ENCODE measurements around the gene HSD17B8.

HSD17B8 gene

DNA sequence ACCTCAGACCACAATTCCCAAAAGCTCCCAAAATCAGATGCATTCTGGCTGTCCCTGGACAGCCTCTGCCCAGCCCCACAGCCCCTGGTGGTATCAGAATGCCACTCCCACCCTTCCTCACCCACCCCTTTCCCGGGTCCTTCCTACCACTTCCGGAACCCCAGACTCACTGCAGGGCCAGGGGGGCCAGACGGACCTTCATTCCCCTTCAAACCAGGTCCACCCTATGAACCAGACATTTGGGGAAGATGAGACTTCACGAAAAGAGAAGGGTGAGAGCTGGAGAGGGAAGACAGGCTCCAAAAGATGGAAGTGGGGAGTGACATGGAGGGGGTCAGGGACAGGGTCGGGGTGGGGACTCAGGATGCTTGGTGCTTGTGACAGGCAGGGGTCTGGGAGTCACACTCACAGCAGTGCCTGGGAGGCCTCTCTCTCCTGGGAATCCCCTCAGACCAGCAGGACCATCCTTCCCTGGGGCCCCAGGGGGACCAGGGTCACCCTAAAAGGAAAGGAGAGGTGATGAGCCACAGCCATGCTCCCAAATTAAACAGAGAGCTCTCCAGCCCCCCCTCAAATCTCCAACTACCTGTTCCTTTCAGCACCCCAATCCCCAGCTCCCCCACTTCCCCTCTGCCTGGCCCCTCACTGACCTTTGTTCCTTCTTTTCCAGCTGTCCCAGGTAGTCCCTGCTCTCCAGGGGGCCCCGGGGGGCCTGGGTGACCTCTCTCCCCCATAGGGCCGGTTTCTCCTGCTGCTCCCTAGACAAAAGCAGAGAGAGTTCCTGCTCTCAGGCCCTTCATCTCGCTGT, 32.4 kb upstream of the HSD17B8 start:
- DNase-seq, result no peak

GRCh38 chr6:33172688-33173534, 31.5 kb upstream of the HSD17B8 start:
- peak; percentile 63 for DNase-seq

DNA sequence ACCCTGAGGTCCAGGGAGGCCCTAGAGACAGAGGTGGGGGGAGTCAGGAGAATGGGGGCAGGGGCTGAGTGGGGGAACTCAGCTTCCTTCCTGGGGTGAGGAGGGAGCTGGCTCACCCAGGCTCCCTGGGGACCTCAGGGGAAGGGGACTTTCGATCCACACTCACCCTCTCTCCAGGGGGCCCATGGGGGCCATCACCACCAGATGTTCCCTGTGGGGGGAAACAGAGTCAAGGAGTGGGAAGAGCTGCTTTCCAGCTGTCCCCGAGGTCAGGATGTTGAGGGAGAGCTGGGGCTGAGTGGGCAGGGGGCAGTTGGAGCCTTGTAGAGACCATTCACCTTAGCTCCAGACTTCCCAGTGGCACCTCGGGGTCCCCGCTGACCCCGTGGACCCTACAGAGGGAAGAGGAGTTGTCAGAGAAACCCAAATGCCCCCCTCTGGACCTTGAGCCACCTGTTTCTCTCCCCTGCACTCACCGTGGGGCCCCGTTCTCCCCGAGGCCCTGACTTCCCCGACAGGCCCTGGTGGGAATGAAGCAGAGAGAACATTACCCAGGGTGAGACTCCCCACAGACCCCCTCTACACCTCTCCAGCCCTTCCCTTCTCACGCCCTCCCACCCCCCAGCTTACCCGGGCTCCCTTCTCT, 30.8 kb upstream of the HSD17B8 start:
- DNase-seq, result no peak

DNA sequence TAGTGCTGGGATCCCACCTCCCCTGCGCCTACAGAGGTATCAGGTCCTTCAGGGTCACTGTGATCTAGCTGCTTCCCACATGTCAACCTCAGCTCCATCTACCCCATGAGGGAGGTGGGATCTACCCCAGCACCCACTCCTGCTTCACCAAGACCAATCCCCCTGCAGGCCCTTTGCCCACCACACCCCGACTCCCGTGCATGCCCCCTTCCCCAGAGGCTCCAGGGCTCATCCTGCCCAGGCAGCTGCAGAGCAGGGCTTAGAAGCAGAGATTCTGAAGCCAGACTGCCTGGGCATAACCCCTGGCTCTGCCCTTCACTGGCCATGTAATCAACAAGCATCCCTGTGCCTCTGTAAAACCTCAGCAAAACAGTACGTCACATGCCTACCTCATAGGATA, 29.7 kb upstream of the HSD17B8 start:
- no peak for DNase-seq

DNA sequence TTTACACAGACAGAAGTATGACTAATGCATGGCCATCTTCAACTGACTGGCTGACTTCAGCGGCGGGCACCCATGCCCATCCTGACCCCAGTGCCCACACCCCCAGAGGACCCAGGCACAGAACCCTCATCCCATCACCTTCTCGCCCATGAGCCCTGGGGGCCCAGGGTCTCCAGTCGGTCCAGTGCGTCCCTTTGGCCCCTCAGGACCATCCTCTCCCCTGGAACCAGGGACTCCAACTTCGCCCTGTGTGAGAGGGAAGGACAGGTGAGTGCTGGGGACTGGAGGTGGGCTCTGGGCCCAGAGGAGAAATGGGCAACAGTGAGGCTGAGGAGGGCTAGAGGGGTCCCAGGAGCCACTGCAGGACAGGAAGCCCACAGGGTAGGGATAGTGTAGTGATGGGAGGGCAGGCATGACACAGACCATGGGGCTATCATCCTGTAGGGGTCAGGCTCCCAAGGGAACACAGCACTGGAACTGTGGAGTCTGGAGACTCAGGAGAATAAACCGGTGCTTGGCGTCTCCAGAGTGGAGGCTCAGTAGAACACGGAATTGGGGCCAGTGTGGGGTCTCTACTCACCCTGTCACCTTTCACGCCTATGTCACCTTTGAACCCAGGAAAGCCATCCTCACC, 28.9 kb upstream of the HSD17B8 start:
- no peak for DNase-seq

GRCh38 chr6:33176906-33177305, 27.5 kb upstream of the HSD17B8 start:
- no peak for DNase-seq

DNA sequence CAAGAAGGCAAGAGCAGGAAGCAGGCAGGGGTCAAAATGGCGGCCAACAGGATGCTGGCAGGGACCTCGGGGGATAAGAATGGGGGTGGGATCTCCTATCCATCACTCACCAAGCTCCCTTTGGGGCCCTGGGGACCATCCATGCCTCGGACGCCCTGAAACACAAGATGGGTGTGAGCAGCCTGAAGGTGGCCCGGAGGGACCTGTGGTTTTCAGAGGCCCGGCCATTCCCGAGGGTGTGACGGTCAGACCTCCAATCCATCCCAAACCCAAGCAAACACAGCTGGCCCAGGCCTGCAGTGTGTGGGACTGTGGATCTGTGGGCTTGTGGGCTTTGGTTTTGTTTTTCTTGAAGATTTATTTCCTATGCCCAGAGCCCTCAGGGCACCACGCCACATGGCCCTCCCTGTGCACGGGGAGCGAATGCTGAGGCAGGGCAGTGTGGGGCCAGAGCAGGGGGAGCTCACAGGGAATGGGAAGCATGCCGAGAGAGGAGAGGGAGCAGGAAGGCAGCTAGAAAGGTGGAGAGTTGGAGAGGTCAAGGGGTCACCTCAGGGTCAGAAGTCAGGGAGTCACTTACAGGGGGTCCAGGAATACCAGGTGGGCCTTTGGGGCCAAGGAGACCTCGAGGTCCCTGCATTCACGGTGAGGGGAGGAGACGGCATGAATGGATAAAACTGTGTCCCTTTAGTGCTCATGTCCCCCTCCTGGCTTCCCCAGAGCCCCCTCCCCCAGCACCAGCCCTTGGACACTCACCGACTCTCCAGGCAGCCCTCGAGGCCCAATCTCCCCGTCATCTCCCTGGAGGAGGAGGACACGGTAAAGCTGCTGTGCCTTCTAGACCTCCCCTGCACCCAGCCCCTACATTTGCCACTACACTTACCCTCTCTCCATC, 26.7 kb upstream of the HSD17B8 start:
- no peak for DNase-seq

DNA sequence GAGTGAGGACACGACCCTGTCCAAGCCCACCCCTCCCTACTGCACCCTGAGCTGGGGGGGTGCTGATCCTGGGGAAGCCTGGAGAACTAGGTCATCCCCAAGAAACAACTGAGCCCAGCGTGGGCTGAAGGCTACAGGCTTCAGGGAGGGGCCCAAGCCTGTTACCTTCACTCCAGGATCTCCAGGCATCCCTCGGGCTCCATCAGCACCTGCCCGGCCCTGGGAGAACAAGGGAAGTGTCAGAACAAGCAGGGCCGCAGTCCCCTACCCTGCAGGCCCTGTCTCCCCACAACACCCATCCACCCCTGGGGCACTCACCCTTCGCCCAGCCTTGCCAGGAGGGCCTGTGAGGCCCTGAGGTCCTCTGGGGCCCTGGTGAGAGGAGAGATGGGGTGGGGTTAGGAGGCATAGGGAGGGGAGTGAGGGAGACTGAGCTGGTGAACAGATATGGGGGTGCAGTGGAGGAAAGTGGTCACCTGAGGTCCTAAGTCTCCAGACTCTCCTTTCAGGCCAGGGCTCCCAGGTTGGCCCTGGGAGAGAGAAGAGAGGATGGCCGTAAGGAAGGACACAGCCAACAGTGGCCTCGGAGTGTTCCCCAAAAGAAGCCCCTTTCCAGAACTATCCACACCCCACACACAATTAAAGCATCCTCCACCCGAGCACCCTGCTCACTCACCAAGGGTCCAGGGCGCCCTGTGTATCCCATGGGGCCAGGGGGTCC, 25.5 kb upstream of the HSD17B8 start:
- no peak for DNase-seq

DNA sequence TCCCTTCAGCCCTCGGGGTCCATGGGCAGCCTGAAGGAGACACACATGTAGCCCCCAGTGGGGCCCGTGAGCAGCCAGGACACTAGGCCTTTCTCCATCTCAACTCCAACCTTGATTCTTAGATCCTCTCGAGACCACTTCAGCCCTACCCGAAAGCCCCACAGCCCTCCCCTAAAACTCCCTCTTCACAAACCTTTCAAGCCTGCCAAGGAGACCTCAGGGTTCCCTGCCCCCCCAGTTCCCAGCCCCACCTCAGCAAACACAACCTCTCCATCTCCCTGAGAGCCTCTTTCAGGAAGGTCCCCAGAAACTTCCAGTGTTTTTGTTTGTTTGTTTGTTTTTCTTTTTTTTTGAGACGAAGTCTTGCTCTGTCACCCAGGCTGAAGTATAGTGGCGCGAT, 23.3 kb upstream of the HSD17B8 start:
- no peak for DNase-seq

GRCh38 chr6:33183071-33183683, 21.3 kb upstream of the HSD17B8 start:
- no peak for DNase-seq

GRCh38 chr6:33185190-33185589, 19.3 kb upstream of the HSD17B8 start:
- DNase-seq, result no peak

DNA sequence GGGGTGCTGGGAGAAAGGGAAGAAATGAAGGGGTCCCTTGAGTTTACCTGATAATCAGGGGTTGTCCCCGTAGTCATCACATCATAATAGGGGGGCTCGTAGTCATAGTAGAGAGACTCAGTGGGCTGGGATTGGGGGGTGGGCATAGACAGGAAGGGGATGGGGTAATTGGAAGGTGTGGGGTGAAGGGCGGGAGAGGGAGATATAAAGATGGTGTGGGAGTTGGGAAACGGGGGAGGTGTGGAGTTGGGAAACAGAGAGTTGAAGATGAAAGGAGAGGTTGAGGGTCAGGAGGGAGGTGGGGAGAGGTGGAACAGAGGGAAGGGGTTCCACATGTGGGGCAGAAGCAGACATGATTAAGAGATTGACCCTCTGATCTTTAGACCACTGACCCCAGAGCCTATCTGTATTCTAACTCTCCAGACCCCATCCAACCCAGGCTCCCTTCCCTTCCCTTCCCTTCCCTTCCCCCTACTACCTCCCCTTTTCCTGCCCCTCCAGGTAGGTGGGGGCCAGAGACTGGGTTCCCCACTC, 18.7 kb upstream of the HSD17B8 start:
- no peak for DNase-seq

DNA sequence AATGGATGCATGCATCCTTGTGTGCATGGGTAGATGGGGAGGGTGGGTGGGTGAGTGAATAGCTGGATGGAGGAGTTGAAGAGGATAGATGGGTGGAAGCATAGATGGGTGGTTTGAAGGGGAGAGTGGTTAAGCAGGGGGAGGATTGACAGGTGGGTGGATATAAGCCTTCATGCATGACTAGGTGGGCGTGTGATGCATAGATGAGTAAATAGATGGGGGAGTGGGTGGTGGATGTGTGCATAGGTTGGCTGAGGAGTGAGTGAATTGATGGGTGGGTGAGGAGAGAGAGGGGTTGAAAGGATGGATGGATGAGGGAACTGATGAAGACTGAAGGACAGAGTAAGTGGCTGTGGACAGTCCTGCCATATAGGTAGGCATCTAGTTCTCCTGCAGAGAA, 16.6 kb upstream of the HSD17B8 start:
- no peak for DNase-seq

GRCh38 chr6:33189164-33189563, 15.3 kb upstream of the HSD17B8 start:
- DNase-seq, result no peak

DNA sequence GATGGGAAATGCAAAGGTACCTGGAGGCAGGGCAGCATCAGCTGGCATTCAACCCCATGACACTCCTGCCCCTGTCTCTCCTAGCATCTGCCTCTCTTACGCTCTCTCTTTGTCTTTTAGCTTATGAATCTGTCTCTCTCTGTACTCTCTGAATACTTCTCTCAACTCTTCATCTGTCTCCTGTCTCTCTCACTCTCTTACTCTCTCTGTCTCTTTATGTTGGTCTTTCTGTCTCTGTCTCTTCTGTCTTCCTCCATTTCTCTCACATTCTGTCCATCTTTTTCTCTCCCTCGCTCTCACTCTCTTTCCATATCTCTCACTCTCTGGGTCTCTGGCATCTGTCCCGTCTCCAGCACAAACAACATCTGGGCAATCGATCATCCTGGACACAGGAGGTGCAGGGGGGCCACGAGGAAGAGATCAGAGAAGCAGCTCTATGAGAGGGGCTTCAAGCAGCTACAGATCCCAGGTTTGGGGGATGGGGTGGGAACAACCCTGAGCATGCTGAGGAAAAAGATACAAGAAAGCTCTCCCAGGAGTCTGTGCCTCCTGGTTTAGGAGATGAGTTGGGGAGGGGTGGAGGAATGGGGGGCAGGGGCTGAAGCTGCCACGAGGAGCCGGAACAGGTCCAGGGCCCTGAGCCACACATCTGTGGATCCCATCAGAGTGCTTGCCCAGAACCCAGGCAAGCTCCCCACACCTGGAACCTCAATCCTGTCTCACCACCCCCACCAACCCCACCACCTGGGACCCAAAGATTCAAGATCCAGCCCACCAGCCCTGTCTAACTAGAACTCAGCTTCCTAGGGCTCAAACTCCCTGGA, 14.6 kb upstream of the HSD17B8 start:
- DNase-seq, result no peak

DNA sequence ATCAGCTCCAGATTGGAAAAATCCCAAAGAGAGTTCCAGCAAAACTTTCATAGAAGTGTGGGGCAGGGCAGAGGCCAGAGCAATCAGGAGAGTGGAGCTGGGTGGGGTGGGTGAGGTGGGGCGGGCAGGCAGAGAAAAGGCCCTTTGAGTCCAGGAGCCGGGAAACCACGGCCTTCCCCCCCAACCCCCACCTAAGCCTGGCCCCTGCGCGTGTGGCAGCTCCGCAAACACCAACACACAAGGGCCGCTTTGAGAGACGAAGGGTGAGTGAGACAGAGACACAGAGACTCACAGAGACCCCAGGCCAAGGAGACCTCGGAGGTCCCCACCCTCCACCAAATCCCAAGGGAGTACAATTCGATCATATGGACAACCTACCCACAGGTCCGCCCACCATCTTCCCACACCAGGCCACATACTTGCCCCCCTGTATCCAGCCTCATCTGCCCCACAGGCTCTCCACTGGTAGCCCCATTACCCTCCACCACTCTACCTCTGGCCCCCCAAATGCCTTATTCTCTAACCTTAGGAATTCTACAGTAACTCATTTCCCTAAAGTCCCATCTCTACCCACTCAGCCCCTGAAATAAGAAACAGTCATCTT, 13.8 kb upstream of the HSD17B8 start:
- DNase-seq, result no peak

DNA sequence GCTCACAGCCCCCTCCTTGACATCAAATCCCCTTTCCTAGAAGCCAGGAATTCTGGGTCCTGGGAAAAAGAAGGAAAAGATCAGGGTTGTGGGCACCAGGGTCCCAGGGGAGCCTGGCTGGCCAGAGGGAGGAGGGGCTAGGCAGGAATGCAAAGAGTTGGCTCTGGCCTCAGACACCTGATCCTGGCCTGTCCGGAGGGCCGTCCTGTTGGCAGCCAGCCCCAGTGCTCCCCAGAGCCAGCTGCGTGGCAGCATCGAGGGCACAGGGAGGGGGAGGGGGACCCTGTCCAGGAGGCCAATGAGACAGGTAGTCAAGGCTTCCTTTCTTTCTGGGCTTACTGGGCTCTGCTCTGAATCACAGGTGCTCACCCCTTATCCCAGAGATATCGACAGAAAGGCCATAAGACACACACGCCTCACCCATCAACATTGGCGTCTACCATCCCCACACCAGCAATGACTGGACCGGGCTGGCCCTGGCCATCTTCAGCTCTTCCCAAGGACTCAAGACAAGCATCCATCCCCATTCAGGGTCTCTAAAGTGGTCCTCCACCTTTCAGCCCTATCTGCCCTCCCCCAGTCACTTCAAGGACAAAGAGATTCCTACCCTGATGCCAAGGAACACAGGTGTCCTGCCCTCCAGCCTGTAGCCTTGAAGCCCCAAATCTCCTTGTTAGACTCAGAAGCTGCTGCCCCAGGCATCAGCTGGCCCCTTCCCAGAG, 12.9 kb upstream of the HSD17B8 start:
- no peak for DNase-seq

DNA sequence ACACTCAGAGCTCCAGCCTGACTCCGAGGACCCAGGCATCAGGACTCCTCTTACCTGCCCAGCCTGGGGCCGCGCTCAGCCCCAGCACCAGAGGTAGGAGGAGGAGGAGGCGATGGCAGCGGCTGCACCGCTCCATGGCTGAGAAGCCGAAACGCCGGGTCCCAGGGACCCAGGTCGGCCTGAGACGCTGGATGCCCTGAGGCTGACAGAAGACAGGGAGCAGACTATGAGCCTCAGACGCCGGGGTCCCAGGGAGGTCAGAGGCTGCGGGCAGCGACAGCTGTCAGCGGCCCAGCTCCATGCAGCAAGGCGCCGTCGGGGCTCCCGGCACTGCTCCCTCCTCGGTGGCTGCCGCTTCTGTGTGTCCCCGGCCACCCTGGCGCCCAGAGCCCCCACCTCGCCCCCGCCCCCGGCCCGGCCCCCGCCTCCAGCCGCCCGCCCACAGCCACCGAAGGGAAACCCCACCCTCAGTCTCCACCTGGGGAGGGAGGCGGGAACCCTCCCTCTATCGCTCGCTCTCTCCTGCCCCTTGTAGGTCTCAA, 12.3 kb upstream of the HSD17B8 start, which contains the start of gene COL11A2:
Gene COL11A2, minus strand, starts transcription at position 363 of the 542 bp plus-strand sequence. Its CDS starts 227 bp downstream, at position 136.
- no peak for DNase-seq

All from EL (cell line).